IMR-90 (cell line): Measurements from ENCODE around the gene SERPINH1. TPM values are rescaled to one million over a fixed set of nuclear protein-coding genes. Genes with fewer than 3 reads are reported as not detected.

ENCODE experiments used
- ATAC-seq: fragments of 200-7000 bp; cut with Tn5 transposase; 2 replicates; pipeline ENCODE4 v1.9.1; 2020; ENCODE audit warnings: low read depth, mild to moderate bottlenecking, moderate library complexity
- BruUV-seq: library from RNA; stranded (reverse); fragments of 400-500 nt; replicated peaks from 2 replicates; lab custom pipeline; 2021; lab: Mats Ljungman, UMichigan
- CTCF ChIA-PET: fragments of 300-600 bp; formaldehyde crosslinking; extraction: SDS; loops from one replicate; lab custom pipeline; 2021; ENCODE audit warnings: antibody characterized with exemption; lab: Yijun Ruan, JAX
- POLR2A ChIA-PET: fragments of 300-600 bp; sonication (Branson Sonifier 250); formaldehyde crosslinking; loops from one replicate; lab custom pipeline; 2022; ENCODE audit warnings: antibody characterized with exemption; ENCODE audit not compliant: unreplicated experiment; lab: Charles Lee
- DNase-seq: peaks from one replicate; pipeline ENCODE4 v3.0.0; 2013
- H2AFZ ChIP-seq: replicated peaks from 2 replicates; pipeline ENCODE3; 2013; ENCODE audit warnings: low read length, mild to moderate bottlenecking; ENCODE audit not compliant: poor library complexity
- H2AK5ac ChIP-seq: 2 replicates; pipeline ENCODE4 v1.6.1; 2013; ENCODE audit warnings: low read depth, low read length, inconsistent platforms
- H2AK9ac ChIP-seq: replicated peaks from 2 replicates; pipeline ENCODE3; 2013; ENCODE audit warnings: mild to moderate bottlenecking, low read depth, low read length, moderate library complexity; ENCODE audit not compliant: poor library complexity
- H2BK120ac ChIP-seq: 2 replicates; pipeline ENCODE4 v1.6.1; 2013; ENCODE audit warnings: low read depth, low read length, inconsistent platforms
- H2BK15ac ChIP-seq: 3 replicates; pipeline ENCODE4 v1.6.1; 2013; ENCODE audit warnings: low read depth, low read length, inconsistent platforms
- H2BK20ac ChIP-seq: 2 replicates; pipeline ENCODE4 v1.6.1; 2013; ENCODE audit warnings: low read depth, mild to moderate bottlenecking, inconsistent platforms, low read length, moderate library complexity
- H2BK5ac ChIP-seq: 2 replicates; pipeline ENCODE4 v1.6.1; 2013; ENCODE audit warnings: mild to moderate bottlenecking, low read depth, low read length, inconsistent platforms; ENCODE audit not compliant: poor library complexity, severe bottlenecking
- H3K14ac ChIP-seq: replicated peaks from 2 replicates; pipeline ENCODE4 v1.6.1; 2013; ENCODE audit warnings: low read depth, low read length, inconsistent platforms
- H3K18ac ChIP-seq: 2 replicates; pipeline ENCODE4 v1.6.1; 2013; ENCODE audit warnings: low read depth, low read length, control low read depth
- H3K23ac ChIP-seq: 2 replicates; pipeline ENCODE4 v1.6.1; 2013; ENCODE audit warnings: low read depth, low read length, inconsistent platforms
- H3K27ac ChIP-seq: 2 replicates; pipeline ENCODE4 v1.5.1; 2013; ENCODE audit warnings: mild to moderate bottlenecking, control low read depth, low read length; ENCODE audit not compliant: insufficient read depth
- H3K27me3 ChIP-seq: 2 replicates; pipeline ENCODE4 v1.6.1; 2013; ENCODE audit warnings: low read length; ENCODE audit not compliant: control insufficient read depth, insufficient read depth
- H3K36me3 ChIP-seq: 2 replicates; pipeline ENCODE4 v1.6.1; 2013; ENCODE audit warnings: low read length, mixed read lengths; ENCODE audit not compliant: control insufficient read depth, insufficient read depth
- H3K4ac ChIP-seq: 2 replicates; pipeline ENCODE4 v1.6.1; 2013; ENCODE audit warnings: low read depth, low read length, inconsistent platforms
- H3K4me1 ChIP-seq: 2 replicates; pipeline ENCODE4 v1.6.1; 2013; ENCODE audit warnings: low read length, mixed read lengths; ENCODE audit not compliant: control insufficient read depth, insufficient read depth
- H3K4me2 ChIP-seq: 2 replicates; pipeline ENCODE4 v1.6.1; 2013; ENCODE audit warnings: low read depth, mild to moderate bottlenecking, control low read depth, low read length, moderate library complexity
- H3K4me3 ChIP-seq: 2 replicates; pipeline ENCODE4 v1.5.1; 2013; ENCODE audit warnings: low read depth, mild to moderate bottlenecking, control low read depth, low read length, moderate library complexity; ENCODE audit not compliant: insufficient read depth
- H3K56ac ChIP-seq: 2 replicates; pipeline ENCODE4 v1.6.1; 2013; ENCODE audit warnings: low read length, inconsistent platforms; ENCODE audit not compliant: insufficient read depth; ENCODE audit errors: extremely low read depth
- H3K79me1 ChIP-seq, 2 experiments: 2 replicates each; pipeline ENCODE4 v1.6.1; 2013; ENCODE audit warnings: low read length in 2 of 2, inconsistent platforms in 1 of 2, low read depth in 1 of 2
- H3K9ac ChIP-seq: 2 replicates; pipeline ENCODE4 v1.6.1; 2013; ENCODE audit warnings: low read depth, low read length, control low read depth
- H3K9me1 ChIP-seq: 2 replicates; pipeline ENCODE4 v1.6.1; 2013; ENCODE audit warnings: low read length, inconsistent platforms; ENCODE audit not compliant: insufficient read depth
- H3K9me3 ChIP-seq: 2 replicates; pipeline ENCODE4 v1.6.1; 2013; ENCODE audit warnings: low read length; ENCODE audit not compliant: control insufficient read depth, insufficient read depth
- H4K20me1 ChIP-seq: 2 replicates; pipeline ENCODE4 v1.6.1; 2013; ENCODE audit warnings: low read length, inconsistent platforms; ENCODE audit not compliant: insufficient read depth
- H4K5ac ChIP-seq: 2 replicates; pipeline ENCODE4 v1.6.1; 2013; ENCODE audit warnings: mild to moderate bottlenecking, low read depth, low read length, control low read depth
- H4K8ac ChIP-seq, 2 experiments: 2 replicates each; pipeline ENCODE4 v1.6.1; 2013; ENCODE audit warnings: low read depth in 2 of 2, low read length in 2 of 2, control low read depth in 1 of 2, inconsistent platforms in 1 of 2
- H4K91ac ChIP-seq: 2 replicates; pipeline ENCODE4 v1.6.1; 2013; ENCODE audit warnings: low read depth, low read length, inconsistent platforms; ENCODE audit not compliant: insufficient read depth
- BHLHE40 ChIP-seq: fragments of 150-350 bp; IDR thresholded peaks from 2 replicates; pipeline ENCODE4 v1.6.1; 2016; ENCODE audit warnings: mild to moderate bottlenecking, low read depth, low read length
- CEBPB ChIP-seq: IDR thresholded peaks from 2 replicates; pipeline ENCODE4 v1.6.1; 2012; ENCODE audit warnings: low read depth, low read length, improper control_type of control experiment
- CHD1 ChIP-seq: IDR thresholded peaks from 2 replicates; pipeline ENCODE4 v1.6.1; 2012; ENCODE audit warnings: low read depth, low read length, improper control_type of control experiment
- FOS ChIP-seq: fragments of 150-350 bp; IDR thresholded peaks from 2 replicates; pipeline ENCODE4 v1.6.1; 2016; ENCODE audit warnings: low read depth, low read length
- MAFK ChIP-seq: IDR thresholded peaks from 2 replicates; pipeline ENCODE4 v1.6.1; 2012; ENCODE audit warnings: low read depth, low read length, improper control_type of control experiment
- MAZ ChIP-seq: IDR thresholded peaks from 2 replicates; pipeline ENCODE4 v1.6.1; 2012; ENCODE audit warnings: low read depth, mild to moderate bottlenecking, low read length, improper control_type of control experiment, moderate library complexity, borderline replicate concordance
- MXI1 ChIP-seq: IDR thresholded peaks from 2 replicates; pipeline ENCODE4 v1.6.1; 2012; ENCODE audit warnings: low read depth, mild to moderate bottlenecking, low read length, moderate library complexity, borderline replicate concordance
- NFE2L2 ChIP-seq: fragments of 150-350 bp; IDR thresholded peaks from 2 replicates; pipeline ENCODE4 v1.6.1; 2016; ENCODE audit warnings: low read depth, mild to moderate bottlenecking, low read length
- POLR2A ChIP-seq: IDR thresholded peaks from 2 replicates; pipeline ENCODE4 v1.6.1; 2012; ENCODE audit warnings: mild to moderate bottlenecking, low read depth, low read length
- RAD21 ChIP-seq: IDR thresholded peaks from 2 replicates; pipeline ENCODE4 v1.6.1; 2012; ENCODE audit warnings: low read length, improper control_type of control experiment
- RCOR1 ChIP-seq: IDR thresholded peaks from 2 replicates; pipeline ENCODE4 v1.6.1; 2012; ENCODE audit warnings: mild to moderate bottlenecking, low read length, improper control_type of control experiment; ENCODE audit not compliant: insufficient replicate concordance
- RFX5 ChIP-seq: IDR thresholded peaks from 2 replicates; pipeline ENCODE4 v1.8.0; 2012; ENCODE audit warnings: low read depth, mild to moderate bottlenecking, low read length, moderate library complexity
- SMC3 ChIP-seq: fragments of 150-350 bp; IDR thresholded peaks from 2 replicates; pipeline ENCODE4 v1.6.1; 2016; ENCODE audit warnings: low read depth, mild to moderate bottlenecking, antibody characterized with exemption, low read length, moderate library complexity
- WGBS, 2 experiments: methylation state at CpG; one replicate each; pipeline versions ENCODE4 v1.1.5 to v1.1.7; 2013; ENCODE audit warnings: missing lambda C conversion rate in 2 of 2; ENCODE audit not compliant: insufficient read length in 1 of 2; ENCODE audit errors: extremely low coverage in 2 of 2; 5-methylcytosine and 5-hydroxymethylcytosine counted together
- dilution Hi-C: fragments of 300-500 bp; cut with HindIII; formaldehyde crosslinking; loops from one replicate; pipeline ENCODE4 v1.14.3; 2018; ENCODE audit warnings: low sequenced_read_pairs; ENCODE audit not compliant: unreplicated experiment
- in situ Hi-C: fragments of 300-500 bp; cut with MboI; formaldehyde crosslinking; loops from 3 replicates; pipeline ENCODE4 v1.14.3; 2019; ENCODE audit warnings: low sequenced_read_pairs, inconsistent platforms, mixed read lengths
- intact Hi-C: fragments of 100-400 bp; cut with micrococcal nuclease; formaldehyde crosslinking; loops from 2 replicates; pipeline ENCODE4 v1.10.0; 2022
- polyA plus RNA-seq, 3 experiments: library from polyadenylated mRNA; depleted of rRNA; stranded (reverse); fragments of >200 nt; gene quantifications; 2 replicates each; pipeline ENCODE4 v1.2.3, GENCODE V29; 2012; ENCODE audit warnings: low replicate concordance in 1 of 3
- total RNA-seq: library from RNA; depleted of rRNA; stranded (reverse); fragments of >200 nt; gene quantifications from 2 replicates; pipeline ENCODE4 v1.2.3, GENCODE V29; 2012
- TF ChIP-seq, protein P1 (sequence below): fragments of 150-350 bp; IDR thresholded peaks from 2 replicates; pipeline ENCODE4 v1.6.1; 2017; ENCODE audit warnings: mild to moderate bottlenecking, antibody characterized with exemption, low read length, low read depth
- TF ChIP-seq, protein P2 (sequence below): conservative IDR thresholded peaks from 2 replicates; pipeline ENCODE4 v1.5.1; 2012; ENCODE audit warnings: mild to moderate bottlenecking, low read depth, low read length, improper control_type of control experiment
- TF ChIP-seq, protein P3 (sequence below): fragments of 150-350 bp; IDR thresholded peaks from 2 replicates; pipeline ENCODE4 v1.6.1; 2016; ENCODE audit warnings: low read depth, mild to moderate bottlenecking, low read length, moderate library complexity, borderline replicate concordance

Gene SERPINH1
- total and polyA plus RNA-seq, 2 of the 4 experiments (the other 2 are of a cell fraction): 841 to 1,857 TPM

DNA sequence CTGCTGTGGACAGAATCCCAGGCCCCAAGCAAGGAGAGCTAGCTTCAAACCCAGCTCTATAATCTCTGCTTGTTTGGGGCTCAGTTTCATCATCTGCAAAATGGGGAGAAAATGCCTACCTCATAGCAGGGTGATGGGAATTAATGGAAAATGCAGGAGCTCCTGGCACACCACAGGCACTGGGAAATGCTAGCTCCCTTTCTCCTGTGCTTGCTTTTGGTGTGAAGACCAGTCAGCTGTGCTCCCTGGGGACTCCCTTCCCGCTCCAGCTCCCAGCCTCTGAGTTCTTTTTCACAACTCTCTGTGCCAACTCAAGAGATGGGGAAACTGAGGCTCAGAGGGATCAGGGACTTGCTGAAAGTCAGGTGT lies 8.2 kb upstream of the SERPINH1 start:
- Histone ChIP-seq H2AK9ac (peak overlapping the region; percentile 87), H4K8ac (peak overlapping the region in 1 of 2 experiments; percentile 38; a peak in 1 of 4 replicates), H3K9me1 (peaks cover 32% of the 10 kb centered on the region), H3K79me1 (peaks cover 8 to 42% of the 10 kb centered on the region in 2 experiments), H3K27me3 (no peaks in the 10 kb centered on the region), H3K18ac (peak overlapping the region; percentile 14), H3K9ac (peak overlapping the region; percentile 19), H3K14ac (peak overlapping the region; percentile 35), H2BK20ac (peak overlapping the region; percentile 45), H4K91ac (peak overlapping the region; percentile 59), H3K36me3 (no peaks in the 10 kb centered on the region), H3K27ac (peak overlapping the region; percentile 53), H2BK120ac (peak overlapping the region; percentile 29; the same call in 1 of the 2 replicates), H3K4ac (peak overlapping the region; percentile 80), H3K4me1 (peaks cover 33% of the 10 kb centered on the region), H3K4me3 (no peak overlapping the region), H2AFZ (peak overlapping the region; percentile 87), H2AK5ac (peak overlapping the region; percentile 40), H2BK15ac (peak overlapping the region; percentile 10; the same call in 1 of the 3 replicates), H3K23ac (0 out of 2 replicates have a peak overlapping the region, but pooled peaks have one; percentile 23), H3K4me2 (peak overlapping the region; percentile 55), H3K56ac (peak overlapping the region; percentile 51; the same call in 1 of the 2 replicates), H2BK5ac (peak overlapping the region; percentile 51), H3K9me3 (no peaks in the 10 kb centered on the region), H4K5ac (peak overlapping the region; percentile 5), H4K20me1 (no peaks in the 10 kb centered on the region)
- no TSS peak for BruUV-seq
- dilution Hi-C loops: no loop called here
- DNase-seq: no peak
- no peak; the same call in 1 of the 2 replicates for ATAC-seq
- ChIA-PET POLR2A (interaction anchor here (1.7 to 2.4 kb wide), 2 partner anchors 9 to 12 kb away, joined by 18 to 27 read pairs; no protein-coding TSS in a partner anchor), CTCF (interaction anchor here (0.6 to 1.3 kb wide), 3 partner anchors 8 to 23 kb away, joined by 3 to 5 read pairs (median 3); no protein-coding TSS in a partner anchor)
- intact Hi-C loops: no loop called here
- in situ Hi-C loops: no loop called here
- TF ChIP-seq, protein P1, sequence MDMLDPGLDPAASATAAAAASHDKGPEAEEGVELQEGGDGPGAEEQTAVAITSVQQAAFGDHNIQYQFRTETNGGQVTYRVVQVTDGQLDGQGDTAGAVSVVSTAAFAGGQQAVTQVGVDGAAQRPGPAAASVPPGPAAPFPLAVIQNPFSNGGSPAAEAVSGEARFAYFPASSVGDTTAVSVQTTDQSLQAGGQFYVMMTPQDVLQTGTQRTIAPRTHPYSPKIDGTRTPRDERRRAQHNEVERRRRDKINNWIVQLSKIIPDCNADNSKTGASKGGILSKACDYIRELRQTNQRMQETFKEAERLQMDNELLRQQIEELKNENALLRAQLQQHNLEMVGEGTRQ: no peak
- TF ChIP-seq NFE2L2 (no peak), MAFK (no peak), RAD21 (no peak), BHLHE40 (no peak), CEBPB (no peak), POLR2A (no peak), MXI1 (no peak), SMC3 (no peak), CHD1 (no peak), RFX5 (no peak), RCOR1 (no peak), MAZ (no peak), FOS (no peak)
- TF ChIP-seq, protein P2, sequence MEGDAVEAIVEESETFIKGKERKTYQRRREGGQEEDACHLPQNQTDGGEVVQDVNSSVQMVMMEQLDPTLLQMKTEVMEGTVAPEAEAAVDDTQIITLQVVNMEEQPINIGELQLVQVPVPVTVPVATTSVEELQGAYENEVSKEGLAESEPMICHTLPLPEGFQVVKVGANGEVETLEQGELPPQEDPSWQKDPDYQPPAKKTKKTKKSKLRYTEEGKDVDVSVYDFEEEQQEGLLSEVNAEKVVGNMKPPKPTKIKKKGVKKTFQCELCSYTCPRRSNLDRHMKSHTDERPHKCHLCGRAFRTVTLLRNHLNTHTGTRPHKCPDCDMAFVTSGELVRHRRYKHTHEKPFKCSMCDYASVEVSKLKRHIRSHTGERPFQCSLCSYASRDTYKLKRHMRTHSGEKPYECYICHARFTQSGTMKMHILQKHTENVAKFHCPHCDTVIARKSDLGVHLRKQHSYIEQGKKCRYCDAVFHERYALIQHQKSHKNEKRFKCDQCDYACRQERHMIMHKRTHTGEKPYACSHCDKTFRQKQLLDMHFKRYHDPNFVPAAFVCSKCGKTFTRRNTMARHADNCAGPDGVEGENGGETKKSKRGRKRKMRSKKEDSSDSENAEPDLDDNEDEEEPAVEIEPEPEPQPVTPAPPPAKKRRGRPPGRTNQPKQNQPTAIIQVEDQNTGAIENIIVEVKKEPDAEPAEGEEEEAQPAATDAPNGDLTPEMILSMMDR: no peak
- TF ChIP-seq, protein P3, sequence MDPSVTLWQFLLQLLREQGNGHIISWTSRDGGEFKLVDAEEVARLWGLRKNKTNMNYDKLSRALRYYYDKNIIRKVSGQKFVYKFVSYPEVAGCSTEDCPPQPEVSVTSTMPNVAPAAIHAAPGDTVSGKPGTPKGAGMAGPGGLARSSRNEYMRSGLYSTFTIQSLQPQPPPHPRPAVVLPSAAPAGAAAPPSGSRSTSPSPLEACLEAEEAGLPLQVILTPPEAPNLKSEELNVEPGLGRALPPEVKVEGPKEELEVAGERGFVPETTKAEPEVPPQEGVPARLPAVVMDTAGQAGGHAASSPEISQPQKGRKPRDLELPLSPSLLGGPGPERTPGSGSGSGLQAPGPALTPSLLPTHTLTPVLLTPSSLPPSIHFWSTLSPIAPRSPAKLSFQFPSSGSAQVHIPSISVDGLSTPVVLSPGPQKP: no peak
- WGBS, 2 experiments: no CpG with 5 or more reads among the region's 1 CpG
